ENCODE data around the gene CRYM. TPM values are rescaled to one million over a fixed set of nuclear protein-coding genes. Genes with fewer than 3 reads are reported as not detected.

The CRYM gene
- not detected for total RNA-seq (2013)
- polyA plus RNA-seq (not detected), polyA minus RNA-seq (not detected in 2 replicates), total RNA-seq (0 to 1.5 (median 0.15) reads per million in 11 experiments)

- H3K9ac ChIP-seq (ENCODE audit: insufficient read depth, low read length, poor library complexity, severe bottlenecking): peak within 1 kb of the TSS; percentile 52
- H3K36me3 ChIP-seq (replicated peaks in 1 of 2; ENCODE audit: control insufficient read depth in 1 of 2, insufficient read depth in 2 of 2, low read length in 2 of 2): no peaks in the 10 kb centered on the region
- H2AFZ ChIP-seq (ENCODE audit: insufficient read depth, low read depth, low read length, poor library complexity, severe bottlenecking): peak within 1 kb of the TSS; percentile 78
- TF ChIP-seq, protein P1, sequence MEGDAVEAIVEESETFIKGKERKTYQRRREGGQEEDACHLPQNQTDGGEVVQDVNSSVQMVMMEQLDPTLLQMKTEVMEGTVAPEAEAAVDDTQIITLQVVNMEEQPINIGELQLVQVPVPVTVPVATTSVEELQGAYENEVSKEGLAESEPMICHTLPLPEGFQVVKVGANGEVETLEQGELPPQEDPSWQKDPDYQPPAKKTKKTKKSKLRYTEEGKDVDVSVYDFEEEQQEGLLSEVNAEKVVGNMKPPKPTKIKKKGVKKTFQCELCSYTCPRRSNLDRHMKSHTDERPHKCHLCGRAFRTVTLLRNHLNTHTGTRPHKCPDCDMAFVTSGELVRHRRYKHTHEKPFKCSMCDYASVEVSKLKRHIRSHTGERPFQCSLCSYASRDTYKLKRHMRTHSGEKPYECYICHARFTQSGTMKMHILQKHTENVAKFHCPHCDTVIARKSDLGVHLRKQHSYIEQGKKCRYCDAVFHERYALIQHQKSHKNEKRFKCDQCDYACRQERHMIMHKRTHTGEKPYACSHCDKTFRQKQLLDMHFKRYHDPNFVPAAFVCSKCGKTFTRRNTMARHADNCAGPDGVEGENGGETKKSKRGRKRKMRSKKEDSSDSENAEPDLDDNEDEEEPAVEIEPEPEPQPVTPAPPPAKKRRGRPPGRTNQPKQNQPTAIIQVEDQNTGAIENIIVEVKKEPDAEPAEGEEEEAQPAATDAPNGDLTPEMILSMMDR (IDR thresholded peaks at IDR 0.05): peak; percentile 72
- no peak within 1 kb of the TSS for H3K27ac ChIP-seq (ENCODE audit: low read depth in 1 of 2, low read length in 2 of 2)
- Mint-ChIP-seq H3K4me1 (peaks cover 7% of the 10 kb centered on the region), H3K27ac (no peak within 1 kb of the TSS), H3K4me3 (peak within 1 kb of the TSS; percentile 52 to 81), H3K36me3 (peaks cover 0 to 4% of the 10 kb centered on the region in 2 donors), H3K9me3 (peaks cover 1 to 9% (median 8%) of the 10 kb centered on the region in 7 donors), H3K27me3 (ENCODE audit: low read depth in 3 of 3) (peaks cover 53 to 68% (median 58%) of the 10 kb centered on the region in 3 donors)
- H4K20me1 ChIP-seq (ENCODE audit: insufficient read depth, low read length): no peaks in the 10 kb centered on the region
- H3K4me1 ChIP-seq (ENCODE audit: control insufficient read depth in 1 of 2, insufficient read depth in 2 of 2, low read length in 2 of 2): peaks cover 8 to 9% of the 10 kb centered on the region in 2 donors
- peak within 1 kb of the TSS in 1 of 3 experiments; percentile 61 for H3K4me3 ChIP-seq (replicated peaks in 1 of 3; ENCODE audit: low read depth in 2 of 3, low read length in 3 of 3)
- DNase-seq: peak; percentile 4 to 11 (median 6)
- no peaks in the 10 kb centered on the region for H3K79me2 ChIP-seq (ENCODE audit: insufficient read depth, low read length)
- 1% methylated on average over 28 of the region's 46 CpGs for WGBS (ENCODE audit: insufficient coverage)
- H3K27me3 ChIP-seq (ENCODE audit: control insufficient read depth in 2 of 2, insufficient read depth in 2 of 2, low read length in 2 of 2): peaks cover 57 to 66% of the 10 kb centered on the region in 2 donors
- intact Hi-C loops (cut with micrococcal nuclease): no loop called here
- peak within 1 kb of the TSS; percentile 63 for H3K4me2 ChIP-seq (replicated peaks; ENCODE audit: extremely low read depth, low read length, poor library complexity, severe bottlenecking)
- H3K9me3 ChIP-seq (replicated peaks in 1 of 2; ENCODE audit: control insufficient read depth in 1 of 2, insufficient read depth in 1 of 2, low read length in 2 of 2): peaks cover 0 to 3% of the 10 kb centered on the region in 2 donors
Observed at GRCh38 chr16:21277927-21278706, at the start of gene CRYM. Gene CRYM, minus strand, starts transcription at chr16:21278290. Its CDS starts 39 bp downstream, at chr16:21278251.

DNA sequence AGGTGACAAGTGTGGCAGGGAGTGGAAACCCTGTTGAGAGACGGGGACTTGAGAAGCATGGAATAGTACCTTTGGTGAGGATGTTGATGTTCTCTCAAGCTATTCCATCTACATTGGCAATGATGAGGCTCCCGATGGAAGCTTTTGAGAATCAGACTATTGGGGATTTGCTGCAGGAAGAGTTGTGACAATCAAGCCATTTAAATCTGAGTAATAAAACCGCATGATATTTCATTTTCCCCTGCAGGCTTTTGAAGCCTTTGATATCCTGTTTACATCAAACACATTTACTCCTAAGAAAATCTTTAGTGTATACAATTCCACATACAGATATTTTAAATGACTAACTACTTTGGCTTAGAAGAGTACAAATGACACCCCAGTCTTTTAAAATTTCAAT lies 49.0 kb upstream of the CRYM start:
- intact Hi-C loops (cut with micrococcal nuclease): no loop called here
- no peak overlapping the region for H2AFZ ChIP-seq (ENCODE audit: insufficient read depth, low read depth, low read length, poor library complexity, severe bottlenecking)
- H4K20me1 ChIP-seq (ENCODE audit: insufficient read depth, low read length): no peaks in the 10 kb centered on the region
- no peaks in the 10 kb centered on the region for H3K36me3 ChIP-seq (replicated peaks in 1 of 2; ENCODE audit: control insufficient read depth in 1 of 2, insufficient read depth in 2 of 2, low read length in 2 of 2)
- H3K79me2 ChIP-seq (ENCODE audit: insufficient read depth, low read length): no peaks in the 10 kb centered on the region
- WGBS (ENCODE audit: insufficient coverage): no CpG with 5 or more reads among the region's 3 CpGs
- no peaks in the 10 kb centered on the region for H3K27me3 ChIP-seq (ENCODE audit: control insufficient read depth in 2 of 2, insufficient read depth in 2 of 2, low read length in 2 of 2)
- Mint-ChIP-seq H3K36me3 (peaks cover 0 to 3% of the 10 kb centered on the region in 2 donors), H3K27ac (no peak overlapping the region), H3K4me3 (no peak overlapping the region), H3K9me3 (peaks cover 9 to 16% (median 10%) of the 10 kb centered on the region in 7 donors), H3K27me3 (ENCODE audit: low read depth in 3 of 3) (peaks cover 0 to 1% (median 0%) of the 10 kb centered on the region in 3 donors), H3K4me1 (peaks cover 2% of the 10 kb centered on the region)
- no peak for DNase-seq
- H3K4me3 ChIP-seq (replicated peaks in 1 of 3; ENCODE audit: low read depth in 2 of 3, low read length in 3 of 3): no peak overlapping the region
- no peak overlapping the region for H3K27ac ChIP-seq (ENCODE audit: low read depth in 1 of 2, low read length in 2 of 2)
- TF ChIP-seq, protein P1 (IDR thresholded peaks at IDR 0.05): no peak
- H3K9me3 ChIP-seq (replicated peaks in 1 of 2; ENCODE audit: control insufficient read depth in 1 of 2, insufficient read depth in 1 of 2, low read length in 2 of 2): peaks cover 8 to 11% of the 10 kb centered on the region in 2 donors
- no peak overlapping the region for H3K9ac ChIP-seq (ENCODE audit: insufficient read depth, low read length, poor library complexity, severe bottlenecking)
- H3K4me1 ChIP-seq (ENCODE audit: control insufficient read depth in 1 of 2, insufficient read depth in 2 of 2, low read length in 2 of 2): no peaks in the 10 kb centered on the region
- no peak overlapping the region for H3K4me2 ChIP-seq (replicated peaks; ENCODE audit: extremely low read depth, low read length, poor library complexity, severe bottlenecking)
